Measurements from ENCODE around the gene MAPK10. TPM values are rescaled to one million over a fixed set of nuclear protein-coding genes. Genes with fewer than 3 reads are reported as not detected.

The MAPK10 gene
- total RNA-seq, 1 donor from 2014 or later, result 19.2 TPM

DNA sequence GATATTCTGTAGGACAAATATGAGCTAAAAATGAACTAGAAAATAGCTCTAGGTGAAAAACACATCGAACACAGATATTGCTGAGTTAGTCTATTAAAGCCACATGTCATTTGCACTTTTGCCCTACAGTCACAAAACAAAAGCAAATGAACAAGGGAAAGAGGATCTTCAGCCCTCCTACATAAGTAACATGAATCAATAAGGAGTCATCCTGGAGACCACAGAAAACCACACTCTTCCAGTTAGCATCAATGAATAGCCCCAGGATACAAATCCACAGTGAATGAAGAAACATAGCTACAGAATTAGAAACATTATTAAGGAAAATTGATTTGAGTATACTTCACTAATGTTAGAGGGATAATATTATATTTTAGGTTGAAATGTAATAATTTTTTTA, 311.4 kb downstream of the MAPK10 start:
- no peak overlapping the region for H3K27ac Mint-ChIP-seq (ENCODE audit: unreplicated experiment)
- H3K36me3 Mint-ChIP-seq (ENCODE audit: unreplicated experiment), result no peaks in the 10 kb centered on the region
- DNase-seq (ENCODE audit: extremely low spot score, unreplicated experiment), result no peak
- H3K9me3 Mint-ChIP-seq (ENCODE audit: unreplicated experiment), result no peaks in the 10 kb centered on the region
- peaks cover 24% of the 10 kb centered on the region for H3K27me3 Mint-ChIP-seq (ENCODE audit: unreplicated experiment)
- H3K4me3 Mint-ChIP-seq (ENCODE audit: unreplicated experiment), result no peak overlapping the region
- peaks cover 7% of the 10 kb centered on the region for H3K4me1 Mint-ChIP-seq (ENCODE audit: unreplicated experiment)
- TF ChIP-seq, protein P1, sequence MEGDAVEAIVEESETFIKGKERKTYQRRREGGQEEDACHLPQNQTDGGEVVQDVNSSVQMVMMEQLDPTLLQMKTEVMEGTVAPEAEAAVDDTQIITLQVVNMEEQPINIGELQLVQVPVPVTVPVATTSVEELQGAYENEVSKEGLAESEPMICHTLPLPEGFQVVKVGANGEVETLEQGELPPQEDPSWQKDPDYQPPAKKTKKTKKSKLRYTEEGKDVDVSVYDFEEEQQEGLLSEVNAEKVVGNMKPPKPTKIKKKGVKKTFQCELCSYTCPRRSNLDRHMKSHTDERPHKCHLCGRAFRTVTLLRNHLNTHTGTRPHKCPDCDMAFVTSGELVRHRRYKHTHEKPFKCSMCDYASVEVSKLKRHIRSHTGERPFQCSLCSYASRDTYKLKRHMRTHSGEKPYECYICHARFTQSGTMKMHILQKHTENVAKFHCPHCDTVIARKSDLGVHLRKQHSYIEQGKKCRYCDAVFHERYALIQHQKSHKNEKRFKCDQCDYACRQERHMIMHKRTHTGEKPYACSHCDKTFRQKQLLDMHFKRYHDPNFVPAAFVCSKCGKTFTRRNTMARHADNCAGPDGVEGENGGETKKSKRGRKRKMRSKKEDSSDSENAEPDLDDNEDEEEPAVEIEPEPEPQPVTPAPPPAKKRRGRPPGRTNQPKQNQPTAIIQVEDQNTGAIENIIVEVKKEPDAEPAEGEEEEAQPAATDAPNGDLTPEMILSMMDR (IDR thresholded peaks at IDR 0.05), result no peak

DNA sequence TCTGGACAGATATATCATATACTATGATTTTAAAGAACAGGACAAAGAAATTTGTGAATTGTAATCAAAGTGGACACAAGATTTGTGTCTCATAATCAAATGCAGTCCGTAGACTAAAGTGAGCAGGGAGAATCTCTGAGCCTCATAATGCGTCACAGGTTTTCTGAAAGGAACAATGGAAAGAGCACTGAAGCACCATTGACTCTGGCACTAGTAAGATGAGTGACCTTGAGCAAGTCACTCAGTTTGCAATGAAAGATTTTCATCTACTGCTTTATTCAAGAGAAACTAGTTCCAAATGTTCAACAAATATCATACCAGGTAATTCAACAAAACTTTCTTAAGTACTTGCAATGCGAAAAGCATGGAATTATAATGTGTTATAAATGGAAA, 315.3 kb downstream of the MAPK10 start:
- Mint-ChIP-seq H3K4me3 (ENCODE audit: unreplicated experiment) (no peak overlapping the region), H3K27me3 (ENCODE audit: unreplicated experiment) (peaks cover 24% of the 10 kb centered on the region), H3K9me3 (ENCODE audit: unreplicated experiment) (no peaks in the 10 kb centered on the region), H3K4me1 (ENCODE audit: unreplicated experiment) (peaks cover 7% of the 10 kb centered on the region), H3K27ac (ENCODE audit: unreplicated experiment) (no peak overlapping the region), H3K36me3 (ENCODE audit: unreplicated experiment) (peaks cover 9% of the 10 kb centered on the region)
- DNase-seq (ENCODE audit: extremely low spot score, unreplicated experiment), result no peak
- TF ChIP-seq, protein P1 (IDR thresholded peaks at IDR 0.05), result no peak

GRCh38 chr4:86043755-86044592, 315.9 kb downstream of the MAPK10 start:
- H3K36me3 Mint-ChIP-seq (ENCODE audit: unreplicated experiment), result peaks cover 9% of the 10 kb centered on the region
- TF ChIP-seq, protein P1 (IDR thresholded peaks at IDR 0.05), result peak; percentile 76
- H3K4me1 Mint-ChIP-seq (ENCODE audit: unreplicated experiment), result peaks cover 7% of the 10 kb centered on the region
- H3K9me3 Mint-ChIP-seq (ENCODE audit: unreplicated experiment), result no peaks in the 10 kb centered on the region
- H3K27me3 Mint-ChIP-seq (ENCODE audit: unreplicated experiment), result peaks cover 24% of the 10 kb centered on the region
- no peak overlapping the region for H3K27ac Mint-ChIP-seq (ENCODE audit: unreplicated experiment)
- no peak for DNase-seq (ENCODE audit: extremely low spot score, unreplicated experiment)
- no peak overlapping the region for H3K4me3 Mint-ChIP-seq (ENCODE audit: unreplicated experiment)

DNA sequence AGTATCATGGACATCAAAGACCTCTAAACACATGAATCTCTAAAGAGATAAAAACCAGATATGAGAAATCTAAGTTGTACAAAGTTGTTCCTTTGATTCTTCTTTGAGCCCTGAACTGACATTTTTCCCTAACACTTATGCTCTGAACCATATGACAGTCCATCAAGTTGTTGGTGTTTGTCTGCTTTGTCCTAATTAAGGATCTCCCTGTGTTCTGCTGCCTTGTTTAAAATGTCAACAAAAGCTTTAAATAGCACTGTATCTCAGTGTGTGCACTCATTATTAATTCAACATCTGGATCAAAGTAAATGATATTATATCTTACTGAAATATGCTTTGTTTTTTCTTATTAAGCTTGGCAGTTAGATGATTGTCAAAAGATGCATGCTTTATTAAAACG, 321.8 kb downstream of the MAPK10 start:
- H3K27ac Mint-ChIP-seq (ENCODE audit: unreplicated experiment), result peak overlapping the region; percentile 79
- TF ChIP-seq, protein P1 (IDR thresholded peaks at IDR 0.05), result no peak
- no peak overlapping the region for H3K4me3 Mint-ChIP-seq (ENCODE audit: unreplicated experiment)
- H3K27me3 Mint-ChIP-seq (ENCODE audit: unreplicated experiment), result peaks cover 6% of the 10 kb centered on the region
- H3K4me1 Mint-ChIP-seq (ENCODE audit: unreplicated experiment), result peaks cover 43% of the 10 kb centered on the region
- no peak for DNase-seq (ENCODE audit: extremely low spot score, unreplicated experiment)
- peaks cover 9% of the 10 kb centered on the region for H3K36me3 Mint-ChIP-seq (ENCODE audit: unreplicated experiment)
- H3K9me3 Mint-ChIP-seq (ENCODE audit: unreplicated experiment), result no peaks in the 10 kb centered on the region

DNA sequence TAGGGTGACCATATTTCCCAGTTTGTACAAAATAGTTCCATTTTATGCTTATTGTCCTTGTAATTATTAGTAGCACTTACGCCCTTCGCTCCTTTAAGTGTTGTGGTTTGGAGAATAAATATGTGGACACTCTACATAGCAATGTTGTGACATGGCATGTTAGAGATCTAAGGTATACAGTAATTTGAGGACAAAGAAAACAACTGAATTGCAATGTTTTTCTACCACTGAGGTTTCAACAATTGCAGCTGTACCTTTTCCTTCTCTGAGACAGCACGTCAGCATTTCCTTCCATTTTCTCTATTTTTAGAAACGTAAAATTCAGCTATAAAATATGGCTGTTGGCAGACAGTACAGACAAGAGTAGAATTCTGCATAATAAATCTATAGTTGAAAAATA, 323.1 kb downstream of the MAPK10 start:
- Mint-ChIP-seq H3K36me3 (ENCODE audit: unreplicated experiment) (peaks cover 9% of the 10 kb centered on the region), H3K4me3 (ENCODE audit: unreplicated experiment) (no peak overlapping the region), H3K4me1 (ENCODE audit: unreplicated experiment) (peaks cover 56% of the 10 kb centered on the region), H3K9me3 (ENCODE audit: unreplicated experiment) (no peaks in the 10 kb centered on the region), H3K27me3 (ENCODE audit: unreplicated experiment) (no peaks in the 10 kb centered on the region), H3K27ac (ENCODE audit: unreplicated experiment) (peak overlapping the region; percentile 79)
- TF ChIP-seq, protein P1 (IDR thresholded peaks at IDR 0.05), result no peak
- DNase-seq (ENCODE audit: extremely low spot score, unreplicated experiment), result no peak

Measured in osteocyte (in vitro differentiated cells).